ENCODE data around the gene DERL3.

Gene DERL3

GRCh38 chr22:23803001-23803819 lies 35.6 kb downstream of the DERL3 start:
- DNase-seq (ENCODE audit: low spot score), result no peak
- Histone ChIP-seq H3K9me3 (replicated peaks in 1 of 2; ENCODE audit: control insufficient read depth in 2 of 2, insufficient read depth in 1 of 2, low read depth in 1 of 2, low read length in 2 of 2) (no peaks in the 10 kb centered on the region), H3K79me1 (ENCODE audit: low read depth, low read length) (peaks cover 4% of the 10 kb centered on the region), H2AK5ac (ENCODE audit: low read depth, low read length) (no peak overlapping the region), H3K9ac (ENCODE audit: low read depth, low read length, poor library complexity) (no peak overlapping the region), H4K91ac (ENCODE audit: low read depth, low read length, poor library complexity) (no peak overlapping the region), H2BK5ac (ENCODE audit: low read length) (no peak overlapping the region), H3K4me3 (ENCODE audit: low read length in 2 of 2) (peak overlapping the region in 1 of 2 donors; percentile 42), H3K23ac (ENCODE audit: low read depth, low read length, poor library complexity) (peak overlapping the region; percentile 83), H2BK12ac (ENCODE audit: low read length) (no peak overlapping the region), H2BK15ac (ENCODE audit: low read length) (no peak overlapping the region), H3K36me3 (replicated peaks in 1 of 2; ENCODE audit: control insufficient read depth in 2 of 2, insufficient read depth in 2 of 2, low read length in 2 of 2) (peaks cover 60 to 88% of the 10 kb centered on the region in 2 donors), H3K27me3 (ENCODE audit: control insufficient read depth in 3 of 3, insufficient read depth in 3 of 3, low read depth in 1 of 3, low read length in 3 of 3) (no peaks in the 10 kb centered on the region), H3K14ac (ENCODE audit: low read length) (no peak overlapping the region), H2AFZ (ENCODE audit: low read length) (no peak overlapping the region), H3K18ac (ENCODE audit: low read length) (no peak overlapping the region), H3K27ac (replicated peaks; ENCODE audit: low read length) (no peak overlapping the region), H3K4ac (ENCODE audit: low read length) (no peak overlapping the region), H3K4me1 (ENCODE audit: control insufficient read depth in 2 of 2, insufficient read depth in 1 of 2, low read depth in 1 of 2, low read length in 2 of 2) (no peaks in the 10 kb centered on the region), H3K4me2 (ENCODE audit: insufficient read depth, low read length, poor library complexity, severe bottlenecking) (no peak overlapping the region), H2BK120ac (ENCODE audit: low read depth, low read length) (no peak overlapping the region), H4K8ac (ENCODE audit: low read depth, low read length) (no peak overlapping the region)
- no CpG with 5 or more reads among the region's 21 CpGs for WGBS, 2 donors (ENCODE audit: extremely low coverage in 2 of 2, insufficient read length in 2 of 2, insufficient replicate concordance in 1 of 2)

- H4K91ac ChIP-seq (ENCODE audit: low read depth, low read length, poor library complexity), result no peak overlapping the region
- no peak overlapping the region for H4K8ac ChIP-seq (ENCODE audit: low read depth, low read length)
- H3K36me3 ChIP-seq (replicated peaks in 1 of 2; ENCODE audit: control insufficient read depth in 2 of 2, insufficient read depth in 2 of 2, low read length in 2 of 2), result peaks cover 63 to 88% of the 10 kb centered on the region in 2 donors
- H3K4me1 ChIP-seq (ENCODE audit: control insufficient read depth in 2 of 2, insufficient read depth in 1 of 2, low read depth in 1 of 2, low read length in 2 of 2), result no peaks in the 10 kb centered on the region
- no CpG with 5 or more reads among the region's 8 CpGs for WGBS, 2 donors (ENCODE audit: extremely low coverage in 2 of 2, insufficient read length in 2 of 2, insufficient replicate concordance in 1 of 2)
- no peak overlapping the region for H3K14ac ChIP-seq (ENCODE audit: low read length)
- H2BK5ac ChIP-seq (ENCODE audit: low read length), result no peak overlapping the region
- H3K79me1 ChIP-seq (ENCODE audit: low read depth, low read length), result peaks cover 4% of the 10 kb centered on the region
- H2BK12ac ChIP-seq (ENCODE audit: low read length), result no peak overlapping the region
- no peak overlapping the region for H2AFZ ChIP-seq (ENCODE audit: low read length)
- no peak overlapping the region for H2BK15ac ChIP-seq (ENCODE audit: low read length)
- no peaks in the 10 kb centered on the region for H3K9me3 ChIP-seq (replicated peaks in 1 of 2; ENCODE audit: control insufficient read depth in 2 of 2, insufficient read depth in 1 of 2, low read depth in 1 of 2, low read length in 2 of 2)
- H3K23ac ChIP-seq (ENCODE audit: low read depth, low read length, poor library complexity), result no peak overlapping the region
- H3K27me3 ChIP-seq (ENCODE audit: control insufficient read depth in 3 of 3, insufficient read depth in 3 of 3, low read depth in 1 of 3, low read length in 3 of 3), result no peaks in the 10 kb centered on the region
- H2AK5ac ChIP-seq (ENCODE audit: low read depth, low read length), result no peak overlapping the region
- no peak overlapping the region for H2BK120ac ChIP-seq (ENCODE audit: low read depth, low read length)
- H3K4me2 ChIP-seq (ENCODE audit: insufficient read depth, low read length, poor library complexity, severe bottlenecking), result no peak overlapping the region
- H3K9ac ChIP-seq (ENCODE audit: low read depth, low read length, poor library complexity), result no peak overlapping the region
- no peak overlapping the region for H3K27ac ChIP-seq (replicated peaks; ENCODE audit: low read length)
- H3K4me3 ChIP-seq (ENCODE audit: low read length in 2 of 2), result no peak overlapping the region
- H3K18ac ChIP-seq (ENCODE audit: low read length), result no peak overlapping the region
- no peak overlapping the region for H3K4ac ChIP-seq (ENCODE audit: low read length)
- DNase-seq (ENCODE audit: low spot score), result no peak
Observed at GRCh38 chr22:23801886-23802377, 36.9 kb downstream of the DERL3 start.

GRCh38 chr22:23801238-23801821 lies 37.5 kb downstream of the DERL3 start:
- no peak overlapping the region for H3K14ac ChIP-seq (ENCODE audit: low read length)
- no peak overlapping the region for H4K8ac ChIP-seq (ENCODE audit: low read depth, low read length)
- H4K91ac ChIP-seq (ENCODE audit: low read depth, low read length, poor library complexity), result no peak overlapping the region
- no peak overlapping the region for H3K4me2 ChIP-seq (ENCODE audit: insufficient read depth, low read length, poor library complexity, severe bottlenecking)
- no peak overlapping the region for H3K4me3 ChIP-seq (ENCODE audit: low read length in 2 of 2)
- no peak overlapping the region for H2BK5ac ChIP-seq (ENCODE audit: low read length)
- peaks cover 4% of the 10 kb centered on the region for H3K79me1 ChIP-seq (ENCODE audit: low read depth, low read length)
- H2BK12ac ChIP-seq (ENCODE audit: low read length), result no peak overlapping the region
- no peak overlapping the region for H2BK120ac ChIP-seq (ENCODE audit: low read depth, low read length)
- peaks cover 66 to 87% of the 10 kb centered on the region in 2 donors for H3K36me3 ChIP-seq (replicated peaks in 1 of 2; ENCODE audit: control insufficient read depth in 2 of 2, insufficient read depth in 2 of 2, low read length in 2 of 2)
- H3K4me1 ChIP-seq (ENCODE audit: control insufficient read depth in 2 of 2, insufficient read depth in 1 of 2, low read depth in 1 of 2, low read length in 2 of 2), result no peaks in the 10 kb centered on the region
- no peak overlapping the region for H2AFZ ChIP-seq (ENCODE audit: low read length)
- H3K18ac ChIP-seq (ENCODE audit: low read length), result no peak overlapping the region
- H3K23ac ChIP-seq (ENCODE audit: low read depth, low read length, poor library complexity), result no peak overlapping the region
- no peaks in the 10 kb centered on the region for H3K27me3 ChIP-seq (ENCODE audit: control insufficient read depth in 3 of 3, insufficient read depth in 3 of 3, low read depth in 1 of 3, low read length in 3 of 3)
- no peak overlapping the region for H2AK5ac ChIP-seq (ENCODE audit: low read depth, low read length)
- no peak overlapping the region for H3K27ac ChIP-seq (replicated peaks; ENCODE audit: low read length)
- no peaks in the 10 kb centered on the region for H3K9me3 ChIP-seq (replicated peaks in 1 of 2; ENCODE audit: control insufficient read depth in 2 of 2, insufficient read depth in 1 of 2, low read depth in 1 of 2, low read length in 2 of 2)
- H3K9ac ChIP-seq (ENCODE audit: low read depth, low read length, poor library complexity), result peak overlapping the region; percentile 30
- no CpG with 5 or more reads among the region's 11 CpGs for WGBS, 2 donors (ENCODE audit: extremely low coverage in 2 of 2, insufficient read length in 2 of 2, insufficient replicate concordance in 1 of 2)
- DNase-seq (ENCODE audit: low spot score), result no peak
- no peak overlapping the region for H3K4ac ChIP-seq (ENCODE audit: low read length)
- H2BK15ac ChIP-seq (ENCODE audit: low read length), result no peak overlapping the region

All from neuronal stem cell (in vitro differentiated cells).